OCI-LY1 (cell line): Measurements from ENCODE around the gene SIVA1.

Experiments
- CTCF ChIP-seq: fragments of 200-600 bp; sonication (generic), shearing (Covaris generic); IDR thresholded peaks from 2 replicates; pipeline ENCODE4 v1.5.1; 2017; ENCODE audit warnings: mild to moderate bottlenecking, antibody characterized with exemption, low read length, moderate library complexity, mixed read lengths
- EZH2 ChIP-seq: fragments of 200-600 bp; sonication (generic), shearing (Covaris generic); IDR thresholded peaks from 2 replicates; pipeline ENCODE4 v1.8.0; 2017; ENCODE audit warnings: borderline replicate concordance, mixed run types, mild to moderate bottlenecking, antibody characterized with exemption, low read length, moderate library complexity, mixed read lengths

GRCh38 chr14:104779776-104780512 lies 27.0 kb downstream of the SIVA1 start:
- TF ChIP-seq CTCF: no peak
- TF ChIP-seq EZH2: no peak
